Endodermal cell (in vitro differentiated cells): ENCODE measurements around the gene SUGCT. TPM values are rescaled to one million over a fixed set of nuclear protein-coding genes. Genes with fewer than 3 reads are reported as not detected.
"Not testable (repeated sequence)": the region's sequence is repeated elsewhere in the genome, so short reads cannot be mapped to it uniquely, and the experiment has no call there.

Source experiments
- DNase-seq: peaks from one replicate; pipeline ENCODE4 v3.0.0-alpha.2; 2017
- H3K27ac ChIP-seq: 2 replicates; pipeline ENCODE4 v1.5.1; 2013; ENCODE audit warnings: mild to moderate bottlenecking, low read depth, low read length, moderate library complexity
- H3K27me3 ChIP-seq: 2 replicates; pipeline ENCODE4 v1.6.1; 2013; ENCODE audit warnings: mild to moderate bottlenecking, low read length, moderate library complexity; ENCODE audit not compliant: insufficient read depth, control insufficient read depth, poor library complexity, severe bottlenecking
- H3K36me3 ChIP-seq: 2 replicates; pipeline ENCODE4 v1.7.0; 2013; ENCODE audit warnings: mild to moderate bottlenecking, low read length, moderate library complexity; ENCODE audit not compliant: control insufficient read depth, insufficient read depth
- H3K4me1 ChIP-seq: one replicate; pipeline ENCODE4 v1.7.0; 2013; ENCODE audit warnings: low read length; ENCODE audit not compliant: control insufficient read depth, insufficient read depth
- H3K4me3 ChIP-seq: 2 replicates; pipeline ENCODE4 v1.5.1; 2013; ENCODE audit warnings: mild to moderate bottlenecking, low read length, moderate library complexity
- H3K9ac ChIP-seq: 2 replicates; pipeline ENCODE4 v1.6.1; 2013; ENCODE audit warnings: mild to moderate bottlenecking, low read length, moderate library complexity; ENCODE audit not compliant: poor library complexity, severe bottlenecking; ENCODE audit errors: extremely low read depth
- H3K9me3 ChIP-seq: 2 replicates; pipeline ENCODE4 v1.6.1; 2013; ENCODE audit warnings: mild to moderate bottlenecking, low read length, moderate library complexity; ENCODE audit not compliant: control insufficient read depth
- H3K27ac Mint-ChIP-seq: 2 replicates; pipeline ENCODE4 v1.8.0; 2020; ENCODE audit warnings: mixed read lengths
- H3K27me3 Mint-ChIP-seq: 2 replicates; pipeline ENCODE4 v1.8.0; 2021; ENCODE audit warnings: mild to moderate bottlenecking, mixed read lengths; ENCODE audit not compliant: insufficient read depth
- H3K36me3 Mint-ChIP-seq: 2 replicates; pipeline ENCODE4 v1.8.0; 2020; ENCODE audit warnings: low read depth, mixed read lengths
- H3K4me1 Mint-ChIP-seq: 2 replicates; pipeline ENCODE4 v1.8.0; 2020; ENCODE audit warnings: mixed read lengths
- H3K4me3 Mint-ChIP-seq: 2 replicates; pipeline ENCODE4 v1.8.0; 2020; ENCODE audit warnings: mild to moderate bottlenecking, moderate library complexity, mixed read lengths
- H3K9me3 Mint-ChIP-seq: 2 replicates; pipeline ENCODE4 v1.8.0; 2020; ENCODE audit warnings: mild to moderate bottlenecking, mixed read lengths
- CTCF ChIP-seq: fragments of 200-600 bp; sonication (generic); conservative IDR thresholded peaks from 2 replicates; pipeline ENCODE4 v1.5.0; 2021; ENCODE audit warnings: antibody characterized with exemption, mild to moderate bottlenecking
- WGBS, 2 experiments: methylation state at CpG; one replicate each; pipeline versions ENCODE4 v1.1.5 to v1.1.7; 2013; ENCODE audit warnings: missing lambda C conversion rate in 2 of 2, mixed read lengths in 1 of 2; ENCODE audit not compliant: insufficient coverage in 1 of 2, insufficient read length in 1 of 2; 5-methylcytosine and 5-hydroxymethylcytosine counted together
- total RNA-seq, 2 donors: library from RNA; stranded (reverse); fragmentation: NEBNext Ultra II Directional in 1 of 2; extraction: Animal tissue kit (Norgen Biotek cat#: 25700) in 1 of 2; gene quantifications; 2 replicates in 1 of 2; 3 replicates in 1 of 2; pipeline ENCODE4 v1.2.1, GENCODE V29; 2021

SUGCT gene
- total RNA-seq, 2 donors from 2014 or later: 3.6 to 3.9 TPM

DNA sequence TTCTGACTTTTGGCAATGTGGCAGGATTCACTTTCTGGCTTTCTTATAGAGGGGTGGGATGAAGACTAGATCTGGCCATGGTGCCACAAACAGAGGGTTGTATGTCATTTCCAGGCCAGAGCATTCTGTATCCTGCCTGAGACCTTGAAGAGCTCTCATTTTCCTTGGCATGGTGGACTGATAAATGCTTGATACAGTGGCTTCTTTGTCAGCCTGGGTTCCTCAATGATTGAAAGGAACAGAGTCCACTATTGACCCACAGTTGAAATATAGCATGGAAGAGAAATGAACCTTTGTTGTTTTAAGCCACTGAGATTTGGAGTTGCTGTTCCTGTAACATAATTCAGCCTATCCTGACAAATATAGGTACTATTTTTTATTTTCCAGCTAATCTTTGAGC is 462.7 kb downstream of the SUGCT start:
- no peak overlapping the region for H3K27ac Mint-ChIP-seq
- H3K27me3 Mint-ChIP-seq: no peaks in the 10 kb centered on the region
- no peaks in the 10 kb centered on the region for H3K4me1 Mint-ChIP-seq

GRCh38 chr7:40598915-40599314 is 464.1 kb downstream of the SUGCT start:
- H3K27me3 ChIP-seq: no peaks in the 10 kb centered on the region
- no peak for DNase-seq
- WGBS, 2 experiments: 94 to 100% methylated on average over 1 to 6 of the region's 7 CpGs
- H3K9me3 Mint-ChIP-seq: no peaks in the 10 kb centered on the region
- H3K4me1 ChIP-seq: no peaks in the 10 kb centered on the region
- no peaks in the 10 kb centered on the region for H3K36me3 ChIP-seq
- no peak overlapping the region for H3K4me3 Mint-ChIP-seq
- no peak overlapping the region for H3K9ac ChIP-seq
- H3K27ac Mint-ChIP-seq: no peak overlapping the region
- H3K4me1 Mint-ChIP-seq: no peaks in the 10 kb centered on the region
- no peaks in the 10 kb centered on the region for H3K9me3 ChIP-seq
- no peak overlapping the region for H3K27ac ChIP-seq
- no peak overlapping the region for H3K4me3 ChIP-seq
- no peaks in the 10 kb centered on the region for H3K27me3 Mint-ChIP-seq
- no peaks in the 10 kb centered on the region for H3K36me3 Mint-ChIP-seq
- TF ChIP-seq CTCF: no peak

More for the DNA sequence above, 462.7 kb downstream of the SUGCT start:
- Mint-ChIP-seq H3K9me3 (no peaks in the 10 kb centered on the region), H3K36me3 (no peaks in the 10 kb centered on the region), H3K4me3 (no peak overlapping the region)
- no peak for DNase-seq
- H3K36me3 ChIP-seq: no peaks in the 10 kb centered on the region
- no peaks in the 10 kb centered on the region for H3K9me3 ChIP-seq
- H3K9ac ChIP-seq: no peak overlapping the region
- TF ChIP-seq CTCF: no peak
- H3K27me3 ChIP-seq: no peaks in the 10 kb centered on the region
- H3K4me3 ChIP-seq: no peak overlapping the region
- H3K4me1 ChIP-seq: no peaks in the 10 kb centered on the region
- no peak overlapping the region for H3K27ac ChIP-seq

GRCh38 chr7:40599836-40600235 is 465.0 kb downstream of the SUGCT start:
- no peaks in the 10 kb centered on the region for H3K27me3 Mint-ChIP-seq
- H3K9ac ChIP-seq: no peak overlapping the region
- H3K36me3 ChIP-seq: no peaks in the 10 kb centered on the region
- H3K4me3 Mint-ChIP-seq: no peak overlapping the region
- WGBS, 2 experiments: 94 to 100% methylated on average over 4 to 5 of the region's 5 CpGs
- no peak overlapping the region for H3K27ac Mint-ChIP-seq
- no peaks in the 10 kb centered on the region for H3K9me3 ChIP-seq
- no peaks in the 10 kb centered on the region for H3K4me1 ChIP-seq
- H3K4me1 Mint-ChIP-seq: peaks cover 5% of the 10 kb centered on the region
- H3K9me3 Mint-ChIP-seq: no peaks in the 10 kb centered on the region
- H3K27me3 ChIP-seq: no peaks in the 10 kb centered on the region
- no peak for DNase-seq
- TF ChIP-seq CTCF: no peak
- no peak overlapping the region for H3K27ac ChIP-seq
- no peak overlapping the region for H3K4me3 ChIP-seq
- H3K36me3 Mint-ChIP-seq: no peaks in the 10 kb centered on the region

- H3K9ac ChIP-seq, H3K36me3 ChIP-seq, H3K36me3 Mint-ChIP-seq, H3K27ac ChIP-seq, H3K9me3 ChIP-seq, H3K4me3 Mint-ChIP-seq, DNase-seq, H3K27me3 ChIP-seq, H3K27me3 Mint-ChIP-seq, H3K4me1 ChIP-seq, H3K4me3 ChIP-seq, H3K27ac Mint-ChIP-seq, H3K9me3 Mint-ChIP-seq: not testable (repeated sequence)
- H3K4me1 Mint-ChIP-seq: peaks cover 11% of the 10 kb centered on the region
- WGBS, 2 experiments: 88 to 90% methylated on average over 2 of the region's 2 CpGs
These were observed 467.5 kb downstream of the SUGCT start for GRCh38 chr7:40602351-40602750.
